ENCODE results near the gene EXOC3L4. TPM values are rescaled to one million over a fixed set of nuclear protein-coding genes. Genes with fewer than 3 reads are reported as not detected.

Gene EXOC3L4
- total and polyA plus RNA-seq, 9 of the 15 experiments (the other 6 are each of a cell fraction or from before 2014, with no cell fraction given): 0.10 to 6.7 (median 0.98) TPM; not detected in 1

- TF ChIP-seq MTA3 (IDR thresholded peaks at IDR 0.05; ENCODE audit: borderline replicate concordance): no peak
- TF ChIP-seq CREB3 (tag; conservative IDR thresholded peaks at IDR 0.05; ENCODE audit: low read depth): peak; percentile 58; the same call in 1 of the 2 replicates
- TF ChIP-seq PTBP1 (IDR thresholded peaks at IDR 0.05; ENCODE audit: low read depth, low read length): no peak
- TF ChIP-seq ATF1 (CRISPR knock-in tag; IDR thresholded peaks at IDR 0.05): no peak
- TF ChIP-seq ATF1 (tag; IDR thresholded peaks at IDR 0.05): no peak
- TF ChIP-seq NFIC (IDR thresholded peaks at IDR 0.05): no peak
- TF ChIP-seq ZFP1 (CRISPR knock-in tag; IDR thresholded peaks at IDR 0.05): no peak
- no peak for TF ChIP-seq E2F4 (CRISPR knock-in tag; IDR thresholded peaks at IDR 0.05; ENCODE audit: low read depth)
- TF ChIP-seq ZKSCAN3 (CRISPR knock-in tag; IDR thresholded peaks at IDR 0.05): no peak
- TF ChIP-seq THRA (IDR thresholded peaks at IDR 0.05): no peak
- TF ChIP-seq ZNF197 (CRISPR knock-in tag; IDR thresholded peaks at IDR 0.05; ENCODE audit: low read depth): no peak
- TF ChIP-seq ZNF12 (CRISPR knock-in tag; IDR thresholded peaks at IDR 0.05): no peak
- TF ChIP-seq L3MBTL2 (IDR thresholded peaks at IDR 0.05): peak; percentile 89
- no peak for TF ChIP-seq ZNF274 (IDR thresholded peaks at IDR 0.05; ENCODE audit: borderline replicate concordance, low read depth, low read length)
- no peak for TF ChIP-seq CAMTA2 (CRISPR knock-in tag; conservative IDR thresholded peaks at IDR 0.05)
- no peak for TF ChIP-seq PRMT5 (CRISPR knock-in tag; IDR thresholded peaks at IDR 0.05)
- TF ChIP-seq SMARCB1 (IDR thresholded peaks at IDR 0.05; ENCODE audit: insufficient read length, low read depth): no peak
- no peak for TF ChIP-seq EZH2 (IDR thresholded peaks at IDR 0.05; ENCODE audit: borderline replicate concordance, low read depth, low read length)
- TF ChIP-seq HNRNPK (IDR thresholded peaks at IDR 0.05; ENCODE audit: low read depth, low read length, poor library complexity, severe bottlenecking): no peak
- no peak for TF ChIP-seq HDAC8 (tag; IDR thresholded peaks at IDR 0.05)
- peak; percentile 40 for TF ChIP-seq ZFX (CRISPR knock-in tag; IDR thresholded peaks at IDR 0.05)
- no peak for TF ChIP-seq HOXB6 (CRISPR knock-in tag; IDR thresholded peaks at IDR 0.05; ENCODE audit: borderline replicate concordance)
- TF ChIP-seq SREBF2 (CRISPR knock-in tag; IDR thresholded peaks at IDR 0.05): no peak
- no peak for TF ChIP-seq KAT8 (IDR thresholded peaks at IDR 0.05; ENCODE audit: low read depth)
- no peak for TF ChIP-seq E4F1 (CRISPR knock-in tag; IDR thresholded peaks at IDR 0.05; ENCODE audit: borderline replicate concordance)
- no peak for TF ChIP-seq POU5F1 (IDR thresholded peaks at IDR 0.05; ENCODE audit: borderline replicate concordance, low read depth, low read length, partially characterized antibody)
Observed at GRCh38 chr14:103116636-103117035, 22.1 kb downstream of the EXOC3L4 start (continued).
